22Rv1 (cell line): ENCODE results near the gene MYO3A.

Experiments used
- ZFX ChIP-seq: fragments of 450-650 bp; IDR thresholded peaks from 2 replicates; pipeline ENCODE4 v1.6.1; 2017; ENCODE audit warnings: antibody characterized with exemption, borderline replicate concordance
- TF ChIP-seq, protein P1 (sequence below): fragments of 450-650 bp; IDR thresholded peaks from 2 replicates; pipeline ENCODE4 v1.5.1; 2017; ENCODE audit warnings: mild to moderate bottlenecking

DNA sequence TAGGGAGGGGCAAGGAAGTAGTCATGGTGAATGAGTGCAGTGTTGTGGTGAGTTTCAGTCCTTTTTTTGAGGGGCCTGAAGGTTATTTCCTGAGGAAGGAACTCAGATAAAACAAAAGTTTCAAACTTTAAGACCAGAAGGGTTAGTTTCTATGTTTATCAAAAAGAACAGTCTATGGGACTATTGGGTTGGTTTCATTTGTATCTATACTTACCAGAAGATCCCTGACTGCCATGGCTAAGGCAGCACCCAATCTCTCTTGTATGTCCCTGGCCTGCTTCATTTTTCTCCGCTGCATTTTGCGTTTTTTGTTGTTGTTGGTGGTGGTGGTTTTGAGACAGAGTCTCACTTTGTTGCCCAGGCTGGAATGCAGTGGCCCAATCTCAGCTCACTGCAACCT is 263.2 kb downstream of the MYO3A start:
- TF ChIP-seq, protein P1, sequence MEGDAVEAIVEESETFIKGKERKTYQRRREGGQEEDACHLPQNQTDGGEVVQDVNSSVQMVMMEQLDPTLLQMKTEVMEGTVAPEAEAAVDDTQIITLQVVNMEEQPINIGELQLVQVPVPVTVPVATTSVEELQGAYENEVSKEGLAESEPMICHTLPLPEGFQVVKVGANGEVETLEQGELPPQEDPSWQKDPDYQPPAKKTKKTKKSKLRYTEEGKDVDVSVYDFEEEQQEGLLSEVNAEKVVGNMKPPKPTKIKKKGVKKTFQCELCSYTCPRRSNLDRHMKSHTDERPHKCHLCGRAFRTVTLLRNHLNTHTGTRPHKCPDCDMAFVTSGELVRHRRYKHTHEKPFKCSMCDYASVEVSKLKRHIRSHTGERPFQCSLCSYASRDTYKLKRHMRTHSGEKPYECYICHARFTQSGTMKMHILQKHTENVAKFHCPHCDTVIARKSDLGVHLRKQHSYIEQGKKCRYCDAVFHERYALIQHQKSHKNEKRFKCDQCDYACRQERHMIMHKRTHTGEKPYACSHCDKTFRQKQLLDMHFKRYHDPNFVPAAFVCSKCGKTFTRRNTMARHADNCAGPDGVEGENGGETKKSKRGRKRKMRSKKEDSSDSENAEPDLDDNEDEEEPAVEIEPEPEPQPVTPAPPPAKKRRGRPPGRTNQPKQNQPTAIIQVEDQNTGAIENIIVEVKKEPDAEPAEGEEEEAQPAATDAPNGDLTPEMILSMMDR, result no peak
- TF ChIP-seq ZFX, result no peak
